Retinal pigment epithelial cell (primary cell): ENCODE data around the gene TTC33.

ENCODE experiments used
- DNase-seq: peaks from one replicate; pipeline ENCODE4 v3.0.0-alpha.2; 2010; ENCODE audit warnings: low read depth
- H3K4me3 ChIP-seq: 2 replicates; pipeline ENCODE4 v1.5.1; 2011; ENCODE audit warnings: mild to moderate bottlenecking, low read length, control low read depth, moderate library complexity
- CTCF ChIP-seq: conservative IDR thresholded peaks from 2 replicates; pipeline ENCODE4 v1.5.1; 2011; ENCODE audit warnings: low read depth, low read length, control low read depth, inconsistent platforms

Gene TTC33

GRCh38 chr5:40616781-40617180, 139.0 kb downstream of the TTC33 start:
- H3K4me3 ChIP-seq = no peak overlapping the region
- no peak for DNase-seq
- no peak for TF ChIP-seq CTCF

GRCh38 chr5:40615586-40616170, 140.1 kb downstream of the TTC33 start:
- DNase-seq = no peak
- TF ChIP-seq CTCF = no peak
- H3K4me3 ChIP-seq = no peak overlapping the region

GRCh38 chr5:40614923-40615585, 140.7 kb downstream of the TTC33 start:
- no peak for TF ChIP-seq CTCF
- no peak overlapping the region for H3K4me3 ChIP-seq
- no peak for DNase-seq

GRCh38 chr5:40614466-40614865, 141.3 kb downstream of the TTC33 start:
- H3K4me3 ChIP-seq = no peak overlapping the region
- no peak for DNase-seq
- TF ChIP-seq CTCF = no peak

GRCh38 chr5:40607202-40607601, 148.6 kb downstream of the TTC33 start:
- H3K4me3 ChIP-seq = no peak overlapping the region
- no peak for TF ChIP-seq CTCF
- DNase-seq = no peak

GRCh38 chr5:40606077-40606765, 149.5 kb downstream of the TTC33 start:
- no peak for DNase-seq
- no peak overlapping the region for H3K4me3 ChIP-seq
- TF ChIP-seq CTCF = no peak

- DNase-seq = no peak
- H3K4me3 ChIP-seq = no peak overlapping the region
- TF ChIP-seq CTCF = no peak
Measured at GRCh38 chr5:40605295-40605958, 150.3 kb downstream of the TTC33 start.
